PFSK-1 (cell line): Measurements from ENCODE around the gene ARHGAP44.

Source experiments
- FOXP2 ChIP-seq: optimal IDR thresholded peaks from 2 replicates; pipeline ENCODE3; 2011; ENCODE audit warnings: borderline replicate concordance, control low read depth, inconsistent platforms; ENCODE audit not compliant: insufficient read depth; ENCODE audit errors: extremely low read length, extremely low read depth
- POLR2AphosphoS5 ChIP-seq: IDR thresholded peaks from 2 replicates; pipeline ENCODE4 v1.6.1; 2012; ENCODE audit warnings: low read depth, mild to moderate bottlenecking, control low read depth, low read length, moderate library complexity
- SIN3A ChIP-seq: IDR thresholded peaks from 2 replicates; pipeline ENCODE4 v1.6.1; 2012; ENCODE audit warnings: mild to moderate bottlenecking, low read length, moderate library complexity, borderline replicate concordance; ENCODE audit not compliant: insufficient read depth
- TAF1 ChIP-seq: IDR thresholded peaks from 2 replicates; pipeline ENCODE4 v1.6.1; 2012; ENCODE audit warnings: low read length, control low read depth, borderline replicate concordance; ENCODE audit not compliant: insufficient read depth
- TF ChIP-seq, protein P1 (sequence below), 2 experiments: IDR thresholded peaks; 2 replicates each; pipeline versions ENCODE4 v1.6.1 to v1.8.0; 2011 to 2012; ENCODE audit warnings: low read depth in 2 of 2, low read length in 2 of 2, control low read depth in 1 of 2, inconsistent platforms in 1 of 2, mild to moderate bottlenecking in 1 of 2, moderate library complexity in 1 of 2; ENCODE audit not compliant: insufficient read depth in 1 of 2

The ARHGAP44 gene

GRCh38 chr17:12899604-12900003 is 110.3 kb downstream of the ARHGAP44 start:
- TF ChIP-seq SIN3A: no peak
- TF ChIP-seq, protein P1, sequence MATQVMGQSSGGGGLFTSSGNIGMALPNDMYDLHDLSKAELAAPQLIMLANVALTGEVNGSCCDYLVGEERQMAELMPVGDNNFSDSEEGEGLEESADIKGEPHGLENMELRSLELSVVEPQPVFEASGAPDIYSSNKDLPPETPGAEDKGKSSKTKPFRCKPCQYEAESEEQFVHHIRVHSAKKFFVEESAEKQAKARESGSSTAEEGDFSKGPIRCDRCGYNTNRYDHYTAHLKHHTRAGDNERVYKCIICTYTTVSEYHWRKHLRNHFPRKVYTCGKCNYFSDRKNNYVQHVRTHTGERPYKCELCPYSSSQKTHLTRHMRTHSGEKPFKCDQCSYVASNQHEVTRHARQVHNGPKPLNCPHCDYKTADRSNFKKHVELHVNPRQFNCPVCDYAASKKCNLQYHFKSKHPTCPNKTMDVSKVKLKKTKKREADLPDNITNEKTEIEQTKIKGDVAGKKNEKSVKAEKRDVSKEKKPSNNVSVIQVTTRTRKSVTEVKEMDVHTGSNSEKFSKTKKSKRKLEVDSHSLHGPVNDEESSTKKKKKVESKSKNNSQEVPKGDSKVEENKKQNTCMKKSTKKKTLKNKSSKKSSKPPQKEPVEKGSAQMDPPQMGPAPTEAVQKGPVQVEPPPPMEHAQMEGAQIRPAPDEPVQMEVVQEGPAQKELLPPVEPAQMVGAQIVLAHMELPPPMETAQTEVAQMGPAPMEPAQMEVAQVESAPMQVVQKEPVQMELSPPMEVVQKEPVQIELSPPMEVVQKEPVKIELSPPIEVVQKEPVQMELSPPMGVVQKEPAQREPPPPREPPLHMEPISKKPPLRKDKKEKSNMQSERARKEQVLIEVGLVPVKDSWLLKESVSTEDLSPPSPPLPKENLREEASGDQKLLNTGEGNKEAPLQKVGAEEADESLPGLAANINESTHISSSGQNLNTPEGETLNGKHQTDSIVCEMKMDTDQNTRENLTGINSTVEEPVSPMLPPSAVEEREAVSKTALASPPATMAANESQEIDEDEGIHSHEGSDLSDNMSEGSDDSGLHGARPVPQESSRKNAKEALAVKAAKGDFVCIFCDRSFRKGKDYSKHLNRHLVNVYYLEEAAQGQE (IDR thresholded peaks at IDR 0.05; ENCODE audit: insufficient read depth in 1 of 2, low read depth in 2 of 2, low read length in 2 of 2): no peak
- TF ChIP-seq FOXP2: no peak
- no peak for TF ChIP-seq TAF1
- no peak for TF ChIP-seq POLR2AphosphoS5

GRCh38 chr17:12900474-12900873 is 111.2 kb downstream of the ARHGAP44 start:
- TF ChIP-seq, protein P1 (IDR thresholded peaks at IDR 0.05; ENCODE audit: insufficient read depth in 1 of 2, low read depth in 2 of 2, low read length in 2 of 2): no peak
- TF ChIP-seq FOXP2 (no peak), POLR2AphosphoS5 (no peak), TAF1 (no peak), SIN3A (no peak)

GRCh38 chr17:12902046-12902445 is 112.7 kb downstream of the ARHGAP44 start:
- TF ChIP-seq SIN3A: no peak
- TF ChIP-seq POLR2AphosphoS5: no peak
- no peak for TF ChIP-seq TAF1
- TF ChIP-seq, protein P1 (IDR thresholded peaks at IDR 0.05; ENCODE audit: insufficient read depth in 1 of 2, low read depth in 2 of 2, low read length in 2 of 2): no peak
- TF ChIP-seq FOXP2: no peak

DNA sequence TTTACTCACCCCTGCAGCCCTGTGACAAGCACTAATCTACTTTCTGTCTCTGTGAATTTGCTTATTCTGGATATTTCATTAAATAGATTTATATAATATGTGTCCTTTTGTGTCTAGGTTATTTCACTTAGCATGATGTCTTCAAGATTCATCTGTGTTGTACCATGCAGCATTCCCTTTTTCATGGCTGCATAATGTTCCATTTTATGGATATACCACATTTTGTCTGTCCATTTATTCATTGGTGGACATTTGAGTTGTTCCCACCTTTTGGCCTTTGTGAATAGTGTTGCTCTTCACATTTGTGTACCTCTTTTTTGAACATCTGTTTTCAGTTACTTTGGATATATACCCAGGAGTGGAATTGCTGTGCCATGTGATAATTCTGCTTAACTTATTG is 118.2 kb downstream of the ARHGAP44 start:
- TF ChIP-seq TAF1 (no peak), FOXP2 (no peak), POLR2AphosphoS5 (no peak), SIN3A (no peak)
- TF ChIP-seq, protein P1 (IDR thresholded peaks at IDR 0.05; ENCODE audit: insufficient read depth in 1 of 2, low read depth in 2 of 2, low read length in 2 of 2): no peak

- TF ChIP-seq FOXP2 (no peak), SIN3A (no peak), POLR2AphosphoS5 (no peak), TAF1 (no peak)
- TF ChIP-seq, protein P1 (IDR thresholded peaks at IDR 0.05; ENCODE audit: insufficient read depth in 1 of 2, low read depth in 2 of 2, low read length in 2 of 2): no peak
Measured at GRCh38 chr17:12909046-12909445, 119.7 kb downstream of the ARHGAP44 start.
